Left ventricle myocardium inferior (tissue), 1 donor: ENCODE data around the gene SYNE1. TPM values are rescaled to one million over a fixed set of nuclear protein-coding genes. Genes with fewer than 3 reads are reported as not detected.

Experiments
- DNase-seq: peaks from one replicate; pipeline ENCODE4 v3.0.0-alpha.2; 2020
- H3K27ac ChIP-seq: fragments of 200-600 bp; replicated peaks from 2 replicates; pipeline ENCODE4 v1.8.0; 2021
- H3K27me3 ChIP-seq: fragments of 200-600 bp; 2 replicates; pipeline ENCODE4 v1.8.0; 2021; ENCODE audit warnings: low read depth
- H3K36me3 ChIP-seq: fragments of 200-600 bp; 2 replicates; pipeline ENCODE4 v1.8.0; 2021
- H3K4me1 ChIP-seq: fragments of 200-600 bp; 2 replicates; pipeline ENCODE4 v1.8.0; 2021
- H3K4me3 ChIP-seq: fragments of 200-600 bp; 2 replicates; pipeline ENCODE4 v1.8.0; 2021; ENCODE audit warnings: mild to moderate bottlenecking, moderate library complexity
- H3K9me3 ChIP-seq: fragments of 200-600 bp; replicated peaks from 2 replicates; pipeline ENCODE4 v1.8.0; 2021
- CTCF ChIP-seq: fragments of 200-600 bp; IDR thresholded peaks from 2 replicates; pipeline ENCODE4 v1.8.0; 2021; ENCODE audit warnings: antibody characterized with exemption, mild to moderate bottlenecking, borderline replicate concordance
- intact Hi-C: fragments of 100-400 bp; cut with micrococcal nuclease; formaldehyde crosslinking; loops from one replicate; pipeline ENCODE4 v1.11.0; 2022
- total RNA-seq: library from RNA; stranded (reverse); fragmentation: NEBNext Ultra II Directional; extraction: Animal tissue kit (Norgen Biotek cat#: 25700); gene quantifications from one replicate; pipeline ENCODE4 v1.2.1, GENCODE V29; 2021
- donor health status: DM: no; HTN: yes; CAD: no; lungs with severe emphysema.

The SYNE1 gene
- total RNA-seq, 1 donor from 2014 or later = 105 TPM

DNA sequence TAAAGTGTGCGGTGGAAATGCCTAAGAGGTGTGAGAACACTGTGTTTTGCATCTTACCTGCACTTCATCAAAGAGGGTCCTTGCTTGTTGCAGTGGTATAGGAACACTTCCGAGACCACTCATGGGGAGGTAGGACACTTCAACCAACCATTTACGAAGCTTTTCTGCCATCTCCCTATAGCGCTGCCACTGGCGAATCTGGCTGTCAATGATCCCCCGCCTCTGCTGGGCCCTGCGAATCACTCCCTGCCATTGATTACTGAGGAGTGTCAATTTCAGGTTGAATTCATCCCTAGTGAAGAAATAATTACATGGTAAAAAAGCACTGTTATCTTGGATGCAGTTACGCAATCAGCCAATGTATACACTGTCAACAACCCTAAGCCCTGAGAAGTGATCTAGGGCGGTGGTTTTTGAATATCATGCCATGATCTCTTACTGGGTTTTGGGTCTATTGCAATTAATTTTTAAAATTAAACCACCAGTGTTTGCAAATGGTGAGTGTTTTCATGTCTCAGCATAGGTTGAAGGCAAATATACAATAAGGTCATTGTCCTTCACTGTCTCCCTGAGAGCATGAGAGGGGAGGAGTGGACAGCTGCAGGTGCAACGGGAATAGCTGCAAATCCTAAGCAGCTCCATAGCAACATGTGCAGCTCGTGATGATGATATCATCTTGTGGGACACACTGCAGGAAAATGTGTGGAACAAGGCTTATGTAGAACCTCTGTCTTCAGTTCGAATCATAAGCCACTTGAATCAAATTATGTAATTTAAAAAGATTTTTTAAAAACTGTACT, 429.0 kb downstream of the SYNE1 start:
- DNase-seq = no peak
- no peaks in the 10 kb centered on the region for H3K4me1 ChIP-seq
- TF ChIP-seq CTCF = no peak
- intact Hi-C loops = no loop called here
- no peak overlapping the region for H3K4me3 ChIP-seq
- no peak overlapping the region for H3K27ac ChIP-seq
- no peaks in the 10 kb centered on the region for H3K9me3 ChIP-seq
- H3K36me3 ChIP-seq = peaks cover 99% of the 10 kb centered on the region
- no peaks in the 10 kb centered on the region for H3K27me3 ChIP-seq

GRCh38 chr6:152206072-152206818, 430.9 kb downstream of the SYNE1 start:
- H3K4me1 ChIP-seq = no peaks in the 10 kb centered on the region
- intact Hi-C loops = no loop called here
- peaks cover 98% of the 10 kb centered on the region for H3K36me3 ChIP-seq
- DNase-seq = peak; percentile 26
- H3K9me3 ChIP-seq = no peaks in the 10 kb centered on the region
- peak; percentile 64 for TF ChIP-seq CTCF
- no peak overlapping the region for H3K27ac ChIP-seq
- no peaks in the 10 kb centered on the region for H3K27me3 ChIP-seq
- no peak overlapping the region for H3K4me3 ChIP-seq

- no peak for DNase-seq
- no peak overlapping the region for H3K27ac ChIP-seq
- H3K9me3 ChIP-seq = no peaks in the 10 kb centered on the region
- H3K27me3 ChIP-seq = no peaks in the 10 kb centered on the region
- H3K4me3 ChIP-seq = no peak overlapping the region
- intact Hi-C loops = no loop called here
- H3K36me3 ChIP-seq = peaks cover 98% of the 10 kb centered on the region
- TF ChIP-seq CTCF = no peak
- no peaks in the 10 kb centered on the region for H3K4me1 ChIP-seq
These were observed 432.6 kb downstream of the SYNE1 start for GRCh38 chr6:152204591-152204990.

DNA sequence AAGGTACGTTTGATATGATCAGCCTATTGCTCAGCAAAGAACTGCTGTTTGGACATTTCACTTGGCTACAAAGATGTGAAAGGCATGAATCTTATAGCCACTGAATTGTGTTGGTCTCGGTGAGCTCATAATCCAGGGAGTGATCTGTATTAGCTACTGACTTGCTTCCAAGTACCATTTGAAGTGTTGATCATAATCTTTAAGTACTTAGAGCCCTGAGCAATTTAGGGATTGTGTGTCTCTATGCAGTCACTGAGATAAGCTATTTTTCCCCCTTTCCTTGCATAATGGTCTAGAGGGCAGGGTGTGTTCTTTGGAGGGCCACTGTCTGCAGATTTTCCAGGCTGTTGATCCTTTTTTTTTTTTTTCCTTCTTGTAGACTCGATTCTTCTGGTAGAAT, 436.0 kb downstream of the SYNE1 start:
- intact Hi-C loops = no loop called here
- Histone ChIP-seq H3K36me3 (peaks cover 93% of the 10 kb centered on the region), H3K9me3 (no peaks in the 10 kb centered on the region), H3K27ac (no peak overlapping the region), H3K4me3 (no peak overlapping the region), H3K4me1 (no peaks in the 10 kb centered on the region), H3K27me3 (no peaks in the 10 kb centered on the region)
- DNase-seq = no peak
- no peak for TF ChIP-seq CTCF

GRCh38 chr6:152195896-152196295, 441.3 kb downstream of the SYNE1 start:
- H3K4me1 ChIP-seq = no peaks in the 10 kb centered on the region
- no peak overlapping the region for H3K27ac ChIP-seq
- H3K36me3 ChIP-seq = peaks cover 92% of the 10 kb centered on the region
- intact Hi-C loops = no loop called here
- no peaks in the 10 kb centered on the region for H3K27me3 ChIP-seq
- no peak overlapping the region for H3K4me3 ChIP-seq
- no peak for TF ChIP-seq CTCF
- no peak for DNase-seq
- no peaks in the 10 kb centered on the region for H3K9me3 ChIP-seq
